A673 (cell line): Measurements from ENCODE around the gene EFCAB6. TPM values are rescaled to one million over a fixed set of nuclear protein-coding genes. Genes with fewer than 3 reads are reported as not detected.

ENCODE experiments used
- BruUV-seq: library from RNA; stranded (reverse); fragments of 400-500 nt; replicated peaks from 2 replicates; lab custom pipeline; 2021; lab: Mats Ljungman, UMichigan
- CTCF ChIA-PET: fragments of 300-600 bp; sonication (Branson Sonifier 250); formaldehyde crosslinking; loops from one replicate; lab custom pipeline; 2022; ENCODE audit warnings: antibody characterized with exemption; lab: Charles Lee
- POLR2A ChIA-PET: fragments of 300-600 bp; sonication (Branson Sonifier 250); formaldehyde crosslinking; loops from one replicate; lab custom pipeline; 2022; ENCODE audit warnings: antibody characterized with exemption; ENCODE audit not compliant: low non-redundant PET; lab: Charles Lee
- DNase-seq: peaks from one replicate; pipeline ENCODE4 v3.0.0-alpha.2; 2015; ENCODE audit warnings: low spot score
- H3K27ac ChIP-seq: fragments of 200-600 bp; sonication (generic); 2 replicates; pipeline ENCODE4 v1.5.1; 2016; ENCODE audit warnings: mixed run types, low read depth, mild to moderate bottlenecking, mixed read lengths, antibody characterized with exemption, low read length; ENCODE audit not compliant: poor library complexity, severe bottlenecking
- H3K27me3 ChIP-seq: fragments of 200-600 bp; sonication (generic); replicated peaks from 2 replicates; pipeline ENCODE4 v1.6.1; 2017; ENCODE audit warnings: mixed run types, low read depth, mild to moderate bottlenecking, mixed read lengths, antibody characterized with exemption, low read length; ENCODE audit not compliant: insufficient read depth, poor library complexity
- H3K36me3 ChIP-seq: fragments of 200-600 bp; sonication (generic); 2 replicates; pipeline ENCODE4 v1.6.1; 2016; ENCODE audit warnings: mixed run types, mild to moderate bottlenecking, mixed read lengths, antibody characterized with exemption, low read length; ENCODE audit not compliant: insufficient read depth, poor library complexity, severe bottlenecking
- H3K4me1 ChIP-seq: fragments of 200-600 bp; sonication (generic); 2 replicates; pipeline ENCODE4 v1.6.1; 2017; ENCODE audit warnings: mixed run types, mild to moderate bottlenecking, mixed read lengths, antibody characterized with exemption, low read length; ENCODE audit not compliant: insufficient read depth, poor library complexity, severe bottlenecking
- H3K4me3 ChIP-seq: fragments of 200-600 bp; sonication (generic); 2 replicates; pipeline ENCODE4 v1.5.1; 2016; ENCODE audit warnings: low read depth, mixed run types, mild to moderate bottlenecking, mixed read lengths, low read length; ENCODE audit not compliant: poor library complexity, severe bottlenecking
- H3K9me3 ChIP-seq: fragments of 200-600 bp; sonication (generic); 2 replicates; pipeline ENCODE4 v1.6.1; 2016; ENCODE audit warnings: mixed run types, low read depth, mild to moderate bottlenecking, mixed read lengths, antibody characterized with exemption, low read length; ENCODE audit not compliant: poor library complexity, severe bottlenecking
- EZH2 ChIP-seq: fragments of 200-600 bp; sonication (generic); IDR thresholded peaks from 2 replicates; pipeline ENCODE4 v1.6.1; 2017; ENCODE audit warnings: borderline replicate concordance, low read depth, mild to moderate bottlenecking, mixed read lengths, antibody characterized with exemption, low read length; ENCODE audit not compliant: poor library complexity, severe bottlenecking
- intact Hi-C: fragments of 100-400 bp; cut with micrococcal nuclease; formaldehyde crosslinking; loops from one replicate; pipeline ENCODE4 v1.10.0; 2022; ENCODE audit not compliant: unreplicated experiment
- total RNA-seq: library from RNA; stranded (reverse); gene quantifications from 2 replicates; pipeline ENCODE4 v1.2.3, GENCODE V29; 2021
- TF ChIP-seq, protein P1 (sequence below): fragments of 300-800, 200-600 bp; sonication (generic); conservative IDR thresholded peaks from 2 replicates; pipeline ENCODE4 v1.5.1; 2017; ENCODE audit warnings: low read depth, mild to moderate bottlenecking, antibody characterized with exemption, low read length, moderate library complexity, mixed read lengths

The EFCAB6 gene
- total RNA-seq, 1 experiment from 2014 or later, result 0.41 TPM

GRCh38 chr22:43528601-43529360, 283.3 kb downstream of the EFCAB6 start:
- DNase-seq, result peak; percentile 91
- Histone ChIP-seq H3K27ac (peak overlapping the region; percentile 82), H3K4me3 (no peak overlapping the region), H3K27me3 (no peaks in the 10 kb centered on the region), H3K4me1 (peaks cover 20% of the 10 kb centered on the region), H3K9me3 (peaks cover 9% of the 10 kb centered on the region), H3K36me3 (no peaks in the 10 kb centered on the region)
- no TSS peak for BruUV-seq
- ChIA-PET CTCF (no interaction called here), POLR2A (no interaction called here)
- no peak for TF ChIP-seq EZH2
- TF ChIP-seq, protein P1, sequence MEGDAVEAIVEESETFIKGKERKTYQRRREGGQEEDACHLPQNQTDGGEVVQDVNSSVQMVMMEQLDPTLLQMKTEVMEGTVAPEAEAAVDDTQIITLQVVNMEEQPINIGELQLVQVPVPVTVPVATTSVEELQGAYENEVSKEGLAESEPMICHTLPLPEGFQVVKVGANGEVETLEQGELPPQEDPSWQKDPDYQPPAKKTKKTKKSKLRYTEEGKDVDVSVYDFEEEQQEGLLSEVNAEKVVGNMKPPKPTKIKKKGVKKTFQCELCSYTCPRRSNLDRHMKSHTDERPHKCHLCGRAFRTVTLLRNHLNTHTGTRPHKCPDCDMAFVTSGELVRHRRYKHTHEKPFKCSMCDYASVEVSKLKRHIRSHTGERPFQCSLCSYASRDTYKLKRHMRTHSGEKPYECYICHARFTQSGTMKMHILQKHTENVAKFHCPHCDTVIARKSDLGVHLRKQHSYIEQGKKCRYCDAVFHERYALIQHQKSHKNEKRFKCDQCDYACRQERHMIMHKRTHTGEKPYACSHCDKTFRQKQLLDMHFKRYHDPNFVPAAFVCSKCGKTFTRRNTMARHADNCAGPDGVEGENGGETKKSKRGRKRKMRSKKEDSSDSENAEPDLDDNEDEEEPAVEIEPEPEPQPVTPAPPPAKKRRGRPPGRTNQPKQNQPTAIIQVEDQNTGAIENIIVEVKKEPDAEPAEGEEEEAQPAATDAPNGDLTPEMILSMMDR, result no peak
- intact Hi-C loops, result no loop called here

- CTCF ChIA-PET, result no interaction called here
- no TSS peak for BruUV-seq
These were observed 285.2 kb downstream of the EFCAB6 start for GRCh38 chr22:43526946-43527345.

GRCh38 chr22:43526117-43526655, 285.9 kb downstream of the EFCAB6 start:
- intact Hi-C loops, result no loop called here
- ChIA-PET CTCF (no interaction called here), POLR2A (no interaction called here)
- BruUV-seq, result no TSS peak
- TF ChIP-seq, protein P1, result no peak
- TF ChIP-seq EZH2, result no peak
- Histone ChIP-seq H3K9me3 (peaks cover 9% of the 10 kb centered on the region), H3K27ac (no peak overlapping the region), H3K36me3 (no peaks in the 10 kb centered on the region), H3K27me3 (no peaks in the 10 kb centered on the region), H3K4me1 (peaks cover 20% of the 10 kb centered on the region), H3K4me3 (no peak overlapping the region)
- DNase-seq, result no peak

More at GRCh38 chr22:43526946-43527345, 285.2 kb downstream of the EFCAB6 start:
- no peak overlapping the region for H3K27ac ChIP-seq
- peaks cover 9% of the 10 kb centered on the region for H3K9me3 ChIP-seq
- H3K36me3 ChIP-seq, result no peaks in the 10 kb centered on the region
- no peak overlapping the region for H3K4me3 ChIP-seq
- H3K27me3 ChIP-seq, result no peaks in the 10 kb centered on the region
- peaks cover 20% of the 10 kb centered on the region for H3K4me1 ChIP-seq
- TF ChIP-seq, protein P1, result no peak
- no peak for TF ChIP-seq EZH2
- DNase-seq, result no peak
- intact Hi-C loops, result no loop called here
- POLR2A ChIA-PET, result no interaction called here
